CD14-positive monocyte (primary cell): ENCODE measurements around the gene PGP. TPM values are rescaled to one million over a fixed set of nuclear protein-coding genes. Genes with fewer than 3 reads are reported as not detected.

Source experiments
- DNase-seq, 3 donors: peaks; one replicate each; pipeline ENCODE4 v3.0.0-alpha.2; 2011 to 2022
- H2AFZ ChIP-seq: 2 replicates; pipeline ENCODE4 v1.6.0; 2012; ENCODE audit warnings: mild to moderate bottlenecking, low read depth, low read length, inconsistent platforms; ENCODE audit not compliant: insufficient read depth, poor library complexity, severe bottlenecking
- H3K27ac ChIP-seq, 2 donors: 1 replicate in 1 of 2; 2 replicates in 1 of 2; pipeline ENCODE4 v1.5.1; 2012 to 2013; ENCODE audit warnings: low read length in 2 of 2, control low read depth in 1 of 2, inconsistent platforms in 1 of 2, low read depth in 1 of 2, mild to moderate bottlenecking in 1 of 2
- H3K27me3 ChIP-seq, 2 donors: one replicate each; pipeline versions ENCODE4 v1.6.0 to v1.6.1; 2011 to 2013; ENCODE audit warnings: low read length in 2 of 2; ENCODE audit not compliant: control insufficient read depth in 2 of 2, insufficient read depth in 2 of 2
- H3K36me3 ChIP-seq, 2 donors: replicated peaks in 1 of 2; 1 replicate in 1 of 2; 2 replicates in 1 of 2; pipeline versions ENCODE4 v1.5.1 to v1.6.1; 2012 to 2013; ENCODE audit warnings: low read length in 2 of 2, control low read depth in 1 of 2, inconsistent platforms in 1 of 2, mild to moderate bottlenecking in 1 of 2; ENCODE audit not compliant: insufficient read depth in 2 of 2, control insufficient read depth in 1 of 2
- H3K4me1 ChIP-seq, 2 donors: 1 replicate in 1 of 2; 2 replicates in 1 of 2; pipeline versions ENCODE4 v1.5.1 to v1.6.1; 2012 to 2013; ENCODE audit warnings: low read length in 2 of 2, control low read depth in 1 of 2, inconsistent platforms in 1 of 2, mild to moderate bottlenecking in 1 of 2, moderate library complexity in 1 of 2; ENCODE audit not compliant: insufficient read depth in 2 of 2, control insufficient read depth in 1 of 2
- H3K4me2 ChIP-seq: replicated peaks from 2 replicates; pipeline ENCODE3; 2012; ENCODE audit warnings: low read length, moderate library complexity, mild to moderate bottlenecking; ENCODE audit not compliant: poor library complexity, severe bottlenecking; ENCODE audit errors: extremely low read depth
- H3K4me3 ChIP-seq, 3 experiments: fragments of 200-600 bp in 1 of 3; sonication (generic) in 1 of 3; replicated peaks in 1 of 3; 1 replicate in 2 of 3; 2 replicates in 1 of 3; pipeline ENCODE4 v1.5.1; 2011 to 2013; ENCODE audit warnings: low read length in 3 of 3, mild to moderate bottlenecking in 3 of 3, control low read depth in 2 of 3, low read depth in 2 of 3, inconsistent platforms in 1 of 3, moderate library complexity in 1 of 3
- H3K79me2 ChIP-seq: 2 replicates; pipeline ENCODE4 v1.6.0; 2012; ENCODE audit warnings: mild to moderate bottlenecking, control low read depth, inconsistent platforms, low read length, moderate library complexity; ENCODE audit not compliant: insufficient read depth
- H3K9ac ChIP-seq: 2 replicates; pipeline ENCODE4 v1.6.0; 2017; ENCODE audit warnings: low read length, mild to moderate bottlenecking; ENCODE audit not compliant: insufficient read depth, poor library complexity, severe bottlenecking
- H3K9me3 ChIP-seq, 2 donors: replicated peaks in 1 of 2; 1 replicate in 1 of 2; 2 replicates in 1 of 2; pipeline versions ENCODE4 v1.5.1 to v1.6.1; 2012 to 2013; ENCODE audit warnings: low read length in 2 of 2, control low read depth in 1 of 2; ENCODE audit not compliant: control insufficient read depth in 1 of 2, insufficient read depth in 1 of 2
- H4K20me1 ChIP-seq: 2 replicates; pipeline ENCODE4 v1.6.0; 2012; ENCODE audit warnings: mild to moderate bottlenecking, low read length, control low read depth, moderate library complexity; ENCODE audit not compliant: insufficient read depth
- H3K27ac Mint-ChIP-seq, 7 donors: one replicate each; pipeline ENCODE4 v1.8.0; 2020; ENCODE audit warnings: mild to moderate bottlenecking in 7 of 7, mixed read lengths in 7 of 7, moderate library complexity in 6 of 7, inconsistent platforms in 2 of 7
- H3K27me3 Mint-ChIP-seq, 3 donors: one replicate each; pipeline ENCODE4 v1.8.0; 2021 to 2022; ENCODE audit warnings: low read depth in 3 of 3, mild to moderate bottlenecking in 3 of 3, mixed read lengths in 3 of 3, moderate library complexity in 3 of 3, inconsistent platforms in 1 of 3
- H3K36me3 Mint-ChIP-seq, 2 donors: one replicate each; pipeline ENCODE4 v1.8.0; 2020; ENCODE audit warnings: mixed read lengths in 2 of 2, inconsistent platforms in 1 of 2, mild to moderate bottlenecking in 1 of 2
- H3K4me1 Mint-ChIP-seq: one replicate; pipeline ENCODE4 v1.8.0; 2020; ENCODE audit warnings: mild to moderate bottlenecking, mixed read lengths
- H3K4me3 Mint-ChIP-seq, 2 donors: one replicate each; pipeline ENCODE4 v1.8.0; 2020; ENCODE audit warnings: mild to moderate bottlenecking in 2 of 2, mixed read lengths in 2 of 2, moderate library complexity in 1 of 2
- H3K9me3 Mint-ChIP-seq, 7 donors: one replicate each; pipeline ENCODE4 v1.8.0; 2020 to 2022; ENCODE audit warnings: mixed read lengths in 7 of 7, mild to moderate bottlenecking in 6 of 7, moderate library complexity in 6 of 7, inconsistent platforms in 2 of 7
- CTCF ChIP-seq: fragments of 200-600 bp; IDR thresholded peaks from one replicate; pipeline ENCODE4 v1.8.0; 2022; ENCODE audit warnings: antibody characterized with exemption, mild to moderate bottlenecking
- WGBS: methylation state at CpG from one replicate; pipeline ENCODE4 v1.1.5; 2013; ENCODE audit warnings: missing lambda C conversion rate; ENCODE audit not compliant: insufficient coverage; 5-methylcytosine and 5-hydroxymethylcytosine counted together
- intact Hi-C, 2 donors: fragments of 100-400 bp; cut with micrococcal nuclease; formaldehyde crosslinking; loops; one replicate each; pipeline versions ENCODE4 v1.15.0 to v1.15.1; 2023
- polyA plus RNA-seq, 3 donors: library from polyadenylated mRNA; depleted of rRNA in 1 of 3; unstranded in 2 of 3; stranded (reverse) in 1 of 3; fragments of 300-500 nt in 2 of 3; fragments of >200 nt in 1 of 3; fragmentation: Illumina TruSeq in 2 of 3; gene quantifications; 1 replicate in 2 of 3; 2 replicates in 1 of 3; pipeline ENCODE4 v1.2.3, GENCODE V29; 2012 to 2021

The PGP gene
- polyA plus RNA-seq, 3 donors, result 7.2 to 20.2 (median 19.2) TPM

GRCh38 chr16:2209258-2210008, 5.2 kb downstream of the PGP start:
- H3K4me1 ChIP-seq, result peaks cover 43 to 51% of the 10 kb centered on the region in 2 donors
- H3K4me3 ChIP-seq, result no peak overlapping the region
- no peak overlapping the region for H3K27ac ChIP-seq
- Mint-ChIP-seq H3K4me1 (peaks cover 44% of the 10 kb centered on the region), H3K4me3 (no peak overlapping the region), H3K36me3 (peaks cover 23 to 43% of the 10 kb centered on the region in 2 donors), H3K27ac (no peak overlapping the region), H3K9me3 (peaks cover 0 to 2% (median 0%) of the 10 kb centered on the region in 7 donors), H3K27me3 (peaks cover 0 to 4% (median 2%) of the 10 kb centered on the region in 3 donors)
- H3K27me3 ChIP-seq, result no peaks in the 10 kb centered on the region
- intact Hi-C loops, result loop anchor here (5.0 kb wide), 2 partner anchors 52 to 58 kb away; partner anchors contain the start of genes RNPS1 (in 2 of the 2) and TRAF7 (in 1 of the 2)
- 84% methylated on average over 21 of the region's 29 CpGs for WGBS
- peaks cover 47% of the 10 kb centered on the region for H4K20me1 ChIP-seq
- peaks cover 47% of the 10 kb centered on the region for H3K79me2 ChIP-seq
- DNase-seq, result no peak
- no peak overlapping the region for H3K4me2 ChIP-seq
- H3K9me3 ChIP-seq, result no peaks in the 10 kb centered on the region
- no peak overlapping the region for H2AFZ ChIP-seq
- TF ChIP-seq CTCF, result no peak
- H3K36me3 ChIP-seq, result peaks cover 29 to 38% of the 10 kb centered on the region in 2 donors
- H3K9ac ChIP-seq, result no peak overlapping the region

GRCh38 chr16:2208772-2209171, 5.9 kb downstream of the PGP start:
- no peak for DNase-seq
- no peak overlapping the region for H3K9ac ChIP-seq
- peaks cover 47% of the 10 kb centered on the region for H4K20me1 ChIP-seq
- H3K4me3 Mint-ChIP-seq, result no peak overlapping the region
- H2AFZ ChIP-seq, result no peak overlapping the region
- H3K36me3 ChIP-seq, result peaks cover 29 to 38% of the 10 kb centered on the region in 2 donors
- H3K4me3 ChIP-seq, result no peak overlapping the region
- no peak overlapping the region for H3K27ac Mint-ChIP-seq
- intact Hi-C loops, result loop anchor here (5.0 kb wide), 2 partner anchors 51 to 59 kb away; partner anchors contain the start of genes RNPS1 (in 2 of the 2) and TRAF7 (in 1 of the 2)
- H3K27ac ChIP-seq, result no peak overlapping the region
- no peaks in the 10 kb centered on the region for H3K9me3 ChIP-seq
- peaks cover 43 to 49% of the 10 kb centered on the region in 2 donors for H3K4me1 ChIP-seq
- peaks cover 41% of the 10 kb centered on the region for H3K79me2 ChIP-seq
- H3K36me3 Mint-ChIP-seq, result peaks cover 23 to 43% of the 10 kb centered on the region in 2 donors
- no peaks in the 10 kb centered on the region for H3K27me3 ChIP-seq
- peaks cover 45% of the 10 kb centered on the region for H3K4me1 Mint-ChIP-seq
- peaks cover 0 to 4% (median 2%) of the 10 kb centered on the region in 3 donors for H3K27me3 Mint-ChIP-seq
- no peak overlapping the region for H3K4me2 ChIP-seq
- 98% methylated on average over 8 of the region's 9 CpGs for WGBS
- peaks cover 0 to 2% (median 0%) of the 10 kb centered on the region in 7 donors for H3K9me3 Mint-ChIP-seq
- TF ChIP-seq CTCF, result no peak
